Mesodermal cell (in vitro differentiated cells): ENCODE measurements around the gene SLC35A2.

ENCODE experiments used
- H3K27ac ChIP-seq: 2 replicates; pipeline ENCODE4 v1.7.0; 2013; ENCODE audit warnings: mild to moderate bottlenecking, low read depth, low read length, moderate library complexity; ENCODE audit not compliant: severe bottlenecking
- H3K36me3 ChIP-seq: 2 replicates; pipeline ENCODE4 v1.7.1; 2013; ENCODE audit warnings: mild to moderate bottlenecking, low read length, moderate library complexity; ENCODE audit not compliant: control insufficient read depth, insufficient read depth
- H3K4me1 ChIP-seq: one replicate; pipeline ENCODE4 v1.7.1; 2013; ENCODE audit warnings: mild to moderate bottlenecking, low read length; ENCODE audit not compliant: insufficient read depth, control insufficient read depth, poor library complexity, severe bottlenecking
- H3K4me3 ChIP-seq: 2 replicates; pipeline ENCODE4 v1.7.0; 2013; ENCODE audit warnings: low read length, control low read depth, mild to moderate bottlenecking; ENCODE audit not compliant: insufficient read depth, poor library complexity, severe bottlenecking; ENCODE audit errors: extremely low read depth
- H3K9me3 ChIP-seq: 2 replicates; pipeline ENCODE4 v1.7.1; 2013; ENCODE audit warnings: mild to moderate bottlenecking, low read length, moderate library complexity; ENCODE audit not compliant: control insufficient read depth
- WGBS, 2 experiments: methylation state at CpG; one replicate each; pipeline ENCODE4 v1.1.5; 2013; ENCODE audit warnings: missing lambda C conversion rate in 2 of 2; ENCODE audit not compliant: insufficient coverage in 2 of 2; 5-methylcytosine and 5-hydroxymethylcytosine counted together

The SLC35A2 gene

DNA sequence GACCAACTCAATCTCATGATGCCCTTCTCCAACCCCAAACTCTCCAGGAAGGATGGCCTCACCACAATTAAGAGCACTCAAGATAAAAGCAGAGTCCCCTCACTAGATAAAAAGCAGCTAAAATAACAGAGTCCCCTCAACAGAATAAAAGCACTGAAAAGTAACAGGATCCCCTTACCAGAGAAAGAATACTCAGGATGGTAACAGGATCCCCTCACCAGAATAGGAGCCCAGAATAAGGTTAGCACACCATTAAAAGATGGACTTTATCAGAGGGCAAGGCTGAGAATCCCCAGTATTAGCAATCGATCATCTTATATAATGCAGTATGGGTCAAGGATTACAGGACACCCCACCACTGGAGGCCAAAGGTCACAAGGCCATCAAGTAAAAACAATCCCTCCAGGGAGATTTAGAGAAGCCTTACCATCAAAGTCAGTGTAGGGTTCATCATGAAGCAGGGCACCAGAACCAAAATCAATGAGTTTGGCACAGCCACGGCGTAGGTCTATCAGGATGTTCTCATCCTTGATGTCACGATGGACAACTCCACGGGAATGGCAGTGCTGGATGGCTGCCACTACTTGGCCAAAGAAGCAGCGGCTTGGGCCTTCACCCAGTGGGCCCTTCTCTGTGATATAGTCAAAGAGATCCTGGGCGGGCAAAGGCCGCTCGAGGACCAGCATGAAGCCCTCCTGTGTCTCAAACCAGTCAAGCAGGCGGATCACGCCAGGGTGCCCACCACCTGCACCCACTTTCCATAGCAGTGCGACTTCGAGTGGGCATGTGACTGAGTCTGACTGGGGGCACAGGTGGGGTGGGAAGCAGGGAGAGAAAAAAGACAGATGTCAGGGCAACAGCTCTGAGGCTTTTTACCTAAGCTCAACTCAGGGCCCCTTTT lies 3.4 kb upstream of the SLC35A2 start:
- H3K4me3 ChIP-seq: no peak overlapping the region
- no peak overlapping the region for H3K27ac ChIP-seq
- whole genome bisulfite sequencing, 2 experiments: 96 to 97% methylated on average over 6 to 8 of the region's 13 CpGs
- H3K4me1 ChIP-seq: peaks cover 4% of the 10 kb centered on the region
- peaks cover 4% of the 10 kb centered on the region for H3K36me3 ChIP-seq
- no peaks in the 10 kb centered on the region for H3K9me3 ChIP-seq

DNA sequence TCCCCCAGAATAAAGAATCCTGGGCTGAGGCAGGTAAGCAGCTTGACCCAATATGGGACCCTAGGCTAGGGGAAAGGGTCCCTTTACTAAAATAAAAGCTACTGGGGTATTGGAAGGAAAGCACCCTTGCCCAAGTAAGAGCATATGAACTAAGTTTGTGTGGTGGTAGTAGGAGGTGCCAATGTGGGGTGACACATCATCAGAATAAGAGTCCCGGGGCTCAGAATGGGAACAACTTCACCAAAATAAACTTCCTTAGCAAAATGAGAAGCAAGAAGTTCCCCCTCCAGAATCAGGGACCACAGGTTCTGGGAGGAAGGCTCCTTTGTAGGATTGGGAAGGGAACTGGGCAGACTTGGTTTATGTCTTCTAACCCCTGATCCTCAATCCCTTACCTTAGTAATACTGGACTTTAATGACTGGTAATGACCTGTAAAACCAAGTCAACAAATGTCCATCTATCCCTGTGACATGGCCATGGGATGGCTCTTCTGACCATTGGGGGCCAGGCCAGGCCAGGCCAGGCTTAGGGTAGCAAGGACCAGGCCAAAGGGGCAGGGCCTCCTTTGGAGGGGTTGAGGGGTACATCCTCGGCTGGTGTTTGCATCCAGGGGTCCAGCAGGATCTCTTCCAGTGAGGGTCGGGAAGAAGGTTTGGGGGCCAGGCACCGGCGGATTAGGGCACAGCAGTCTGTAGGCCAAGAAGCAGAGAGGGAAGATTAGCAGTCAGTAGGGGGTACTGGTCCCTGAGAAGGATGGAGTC lies 2.3 kb upstream of the SLC35A2 start:
- Histone ChIP-seq H3K36me3 (peaks cover 11% of the 10 kb centered on the region), H3K27ac (no peak overlapping the region), H3K4me1 (no peaks in the 10 kb centered on the region), H3K9me3 (no peaks in the 10 kb centered on the region), H3K4me3 (no peak overlapping the region)
- 95% methylated on average over 4 of the region's 5 CpGs; no CpG with 5 or more reads in 1 of the 2 experiments for WGBS, 2 experiments

DNA sequence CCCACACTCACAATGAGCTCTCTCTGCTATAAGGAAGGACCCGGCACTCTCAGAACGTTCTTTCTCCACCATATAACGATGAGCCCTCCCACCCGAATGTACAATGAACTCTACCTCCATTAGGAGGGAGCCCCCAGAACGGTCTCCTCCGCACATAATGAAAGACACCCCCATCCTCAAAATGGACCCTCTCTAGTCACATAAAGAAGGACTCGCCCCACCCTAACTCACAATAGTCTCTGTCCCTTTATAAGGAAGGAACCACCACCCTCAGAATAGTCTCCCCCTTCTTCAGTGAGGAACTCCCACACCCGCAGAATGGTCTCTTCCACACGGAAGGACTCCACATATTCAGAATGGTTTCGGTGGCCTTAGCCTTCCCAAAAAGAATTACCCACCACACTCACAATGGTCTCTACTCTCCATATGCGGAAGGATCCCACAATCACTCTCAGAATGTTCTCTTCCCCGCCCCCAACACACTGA lies 477 bp downstream of the SLC35A2 start:
- 0 to 3% methylated on average over 3 to 6 of the region's 12 CpGs for WGBS, 2 experiments
- Histone ChIP-seq H3K4me1 (no peaks in the 10 kb centered on the region), H3K4me3 (peak overlapping the region; percentile 65), H3K27ac (peak overlapping the region; percentile 67), H3K36me3 (peaks cover 20% of the 10 kb centered on the region), H3K9me3 (no peaks in the 10 kb centered on the region)

DNA sequence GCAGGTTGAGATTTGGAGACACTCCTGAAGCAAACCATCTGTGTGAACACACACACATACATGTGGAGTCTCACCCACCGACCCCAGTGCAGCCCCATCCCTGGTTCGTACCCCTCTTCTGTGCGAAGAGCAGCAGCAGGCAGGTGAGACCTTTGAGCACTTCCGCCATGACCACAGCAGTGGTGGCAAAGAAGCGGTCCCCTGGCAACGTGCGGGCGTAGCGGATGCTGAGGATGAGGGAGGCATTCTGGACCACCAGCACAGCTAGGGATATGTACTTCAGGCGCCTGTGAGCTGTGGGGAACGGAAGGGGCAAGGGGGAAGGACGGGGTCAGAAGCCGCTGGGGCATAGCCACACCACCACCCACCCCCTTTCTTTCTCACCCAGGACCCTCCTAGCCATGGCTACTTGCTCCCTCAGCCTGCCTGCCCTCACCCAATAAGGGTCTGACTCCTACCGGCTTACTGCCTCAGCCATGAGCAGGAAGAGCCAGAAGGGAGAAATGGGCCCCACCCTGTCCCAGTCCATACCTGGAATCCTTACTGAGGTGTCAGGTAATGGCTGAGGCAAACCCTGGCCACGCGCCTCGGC lies 1.6 kb downstream of the SLC35A2 start:
- Histone ChIP-seq H3K27ac (no peak overlapping the region), H3K4me1 (no peaks in the 10 kb centered on the region), H3K4me3 (no peak overlapping the region), H3K9me3 (no peaks in the 10 kb centered on the region), H3K36me3 (peaks cover 25% of the 10 kb centered on the region)
- WGBS, 2 experiments: 96 to 98% methylated on average over 3 to 8 of the region's 17 CpGs

DNA sequence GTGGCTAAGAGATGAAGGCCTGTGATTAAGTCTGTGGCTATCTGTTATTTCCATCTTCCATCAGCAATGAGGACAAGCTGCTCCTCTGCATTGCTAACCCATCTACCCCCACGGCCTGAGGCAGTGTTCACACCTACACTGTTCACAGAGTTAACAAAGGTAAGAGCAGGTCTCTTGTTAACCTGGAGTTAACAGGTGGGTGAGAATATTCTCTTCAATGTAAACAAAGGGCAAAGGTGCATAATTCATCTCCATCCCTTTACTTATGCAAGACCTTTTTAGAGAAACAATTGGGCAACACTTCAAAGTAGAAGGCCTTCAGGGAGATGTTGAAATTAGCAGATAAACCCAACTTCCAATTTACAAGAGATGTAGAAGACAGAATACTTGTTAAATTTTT lies 2.8 kb downstream of the SLC35A2 start:
- Histone ChIP-seq H3K36me3 (peaks cover 26% of the 10 kb centered on the region), H3K4me3 (no peak overlapping the region), H3K27ac (no peak overlapping the region), H3K9me3 (no peaks in the 10 kb centered on the region), H3K4me1 (peaks cover 2% of the 10 kb centered on the region)
- no CpG with 5 or more reads among the region's 1 CpG for WGBS, 2 experiments

DNA sequence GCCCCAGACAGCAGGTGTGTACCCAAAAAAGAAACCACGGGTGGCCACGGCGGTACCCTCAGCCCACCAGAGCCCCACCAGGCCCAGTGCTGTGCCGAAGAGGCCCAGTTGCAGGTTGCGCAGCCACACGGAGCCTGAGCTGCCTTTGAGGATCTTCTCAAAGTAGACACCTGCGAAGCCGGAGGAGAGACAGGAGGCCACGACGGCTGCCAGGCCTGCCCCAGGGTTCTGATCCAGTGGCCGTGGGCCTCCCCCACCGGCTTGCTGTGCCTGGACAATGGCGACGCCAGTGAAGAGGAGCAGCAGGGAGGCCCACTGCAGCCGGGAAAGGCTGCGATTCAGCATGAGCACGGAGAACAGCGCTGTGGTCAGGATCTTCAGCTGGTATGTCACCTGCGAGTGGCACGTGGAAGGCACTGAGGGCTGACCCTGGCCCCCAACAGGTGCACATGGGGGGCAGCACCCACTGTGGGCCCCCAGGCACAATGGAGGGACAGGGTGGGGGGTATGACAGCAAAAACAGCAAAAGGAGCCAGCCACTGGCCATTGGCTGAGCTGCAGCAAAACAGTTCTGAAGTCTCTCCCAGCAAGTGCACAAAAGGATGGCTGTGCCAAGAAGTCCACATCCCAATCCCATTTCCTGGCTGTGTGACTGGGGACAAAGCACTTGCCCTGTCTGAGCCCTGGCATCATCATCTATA lies 6.2 kb downstream of the SLC35A2 start:
- 95 to 99% methylated on average over 11 to 13 of the region's 20 CpGs for WGBS, 2 experiments
- H3K36me3 ChIP-seq: peaks cover 50% of the 10 kb centered on the region

DNA sequence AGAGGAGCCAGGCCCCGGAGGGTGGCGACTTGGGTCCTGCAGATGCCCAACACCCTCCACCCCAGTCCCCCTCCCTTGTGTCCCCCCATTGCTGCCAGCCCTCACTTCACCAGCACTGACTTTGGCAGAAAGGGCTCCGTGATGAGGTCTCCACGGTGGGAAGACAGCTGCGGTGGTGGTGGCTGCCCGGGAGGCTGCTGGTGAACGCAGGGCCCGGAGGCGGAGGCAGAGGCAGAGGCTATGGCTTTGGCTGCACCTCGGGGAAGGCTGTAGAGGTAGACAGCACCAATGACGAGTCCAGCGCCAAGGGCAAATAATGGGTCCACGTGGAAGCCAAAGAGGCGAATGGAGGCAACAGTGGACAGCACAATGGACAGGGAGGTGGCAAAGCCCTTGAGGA lies 6.8 kb downstream of the SLC35A2 start:
- peaks cover 2% of the 10 kb centered on the region for H3K4me1 ChIP-seq
- H3K36me3 ChIP-seq: peaks cover 51% of the 10 kb centered on the region
- WGBS, 2 experiments: 96 to 100% methylated on average over 8 to 11 of the region's 14 CpGs
- no peaks in the 10 kb centered on the region for H3K9me3 ChIP-seq
- H3K4me3 ChIP-seq: no peak overlapping the region
- no peak overlapping the region for H3K27ac ChIP-seq

More for the DNA sequence above, 6.2 kb downstream of the SLC35A2 start:
- Histone ChIP-seq H3K4me1 (peaks cover 2% of the 10 kb centered on the region), H3K9me3 (no peaks in the 10 kb centered on the region), H3K4me3 (no peak overlapping the region), H3K27ac (no peak overlapping the region)

DNA sequence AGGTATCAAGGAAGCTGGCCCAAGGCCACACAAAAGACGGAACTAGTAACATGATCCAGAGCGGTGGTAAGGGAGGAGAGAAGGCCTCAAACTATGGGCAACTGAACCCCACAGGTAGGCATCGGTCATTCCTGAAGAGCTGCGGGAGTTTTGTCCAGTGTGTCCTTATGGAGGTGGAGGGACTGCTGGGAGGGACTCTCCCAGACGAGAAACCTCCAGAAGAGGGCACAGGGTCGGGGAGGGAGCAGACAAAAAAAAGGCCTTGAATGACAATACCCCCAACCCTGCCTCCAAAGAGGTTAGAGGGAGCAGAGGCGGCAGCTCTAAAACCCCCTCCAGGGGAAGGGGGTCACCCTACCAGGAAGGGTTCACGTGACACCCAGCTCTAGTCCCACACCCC lies 7.3 kb downstream of the SLC35A2 start:
- H3K36me3 ChIP-seq: peaks cover 51% of the 10 kb centered on the region

DNA sequence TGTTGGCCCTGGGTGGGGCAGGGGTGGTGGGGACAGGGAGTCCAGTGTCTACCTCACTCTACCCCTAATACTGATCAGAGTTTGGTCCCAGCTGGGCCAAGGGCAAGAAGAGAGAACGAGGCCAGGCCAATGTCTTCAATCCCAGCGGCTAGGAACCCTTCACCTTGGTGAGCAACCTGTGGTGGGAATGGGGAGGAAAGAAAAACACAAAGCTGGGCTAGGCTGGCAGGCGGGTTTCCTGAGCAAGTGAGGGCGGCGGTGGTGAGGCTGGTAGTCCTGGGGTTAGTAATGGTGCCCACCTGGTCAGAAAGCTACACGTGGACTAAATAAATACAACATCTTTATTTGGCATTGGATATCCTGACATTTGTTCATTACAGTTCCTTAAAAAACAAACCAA lies 8.2 kb downstream of the SLC35A2 start:
- 100% methylated on average over 2 of the region's 6 CpGs; no CpG with 5 or more reads in 1 of the 2 experiments for WGBS, 2 experiments
- no peak overlapping the region for H3K4me3 ChIP-seq

More for the DNA sequence above, 7.3 kb downstream of the SLC35A2 start:
- WGBS, 2 experiments: 75 to 100% methylated on average over 3 to 4 of the region's 8 CpGs
- no peak overlapping the region for H3K27ac ChIP-seq
- H3K4me1 ChIP-seq: peaks cover 2% of the 10 kb centered on the region
- no peaks in the 10 kb centered on the region for H3K9me3 ChIP-seq
- no peak overlapping the region for H3K4me3 ChIP-seq

DNA sequence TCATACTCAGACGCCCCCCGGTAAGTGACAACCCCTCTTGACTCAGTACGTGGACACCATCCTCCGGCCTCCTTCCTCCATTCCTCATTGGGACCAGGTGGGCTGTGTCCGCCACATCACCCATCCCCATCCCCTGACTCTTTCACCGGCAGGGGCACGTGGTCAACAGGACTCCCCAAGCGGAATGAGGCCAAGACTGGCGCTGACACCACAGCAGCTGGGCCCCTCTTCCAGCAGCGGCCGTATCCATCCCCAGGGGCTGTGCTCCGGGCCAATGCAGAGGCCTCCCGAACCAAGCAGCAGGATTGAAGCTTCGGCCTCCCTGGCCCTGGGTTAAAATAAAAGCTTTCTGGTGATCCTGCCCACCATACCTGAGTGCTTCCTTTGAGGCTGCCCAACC lies 8.7 kb downstream of the SLC35A2 start:
- Histone ChIP-seq H3K27ac (no peak overlapping the region), H3K9me3 (no peaks in the 10 kb centered on the region), H3K36me3 (peaks cover 47% of the 10 kb centered on the region), H3K4me3 (no peak overlapping the region), H3K4me1 (peaks cover 2% of the 10 kb centered on the region)
- WGBS, 2 experiments: 95% methylated on average over 10 of the region's 14 CpGs; no CpG with 5 or more reads in 1 of the 2 experiments

More for the DNA sequence above, 8.2 kb downstream of the SLC35A2 start:
- no peak overlapping the region for H3K27ac ChIP-seq
- peaks cover 48% of the 10 kb centered on the region for H3K36me3 ChIP-seq
- H3K4me1 ChIP-seq: peaks cover 2% of the 10 kb centered on the region
- no peaks in the 10 kb centered on the region for H3K9me3 ChIP-seq
